ENCODE results near the gene DRG2.

GRCh38 chr17:18105595-18105994, 17.8 kb downstream of the DRG2 start:
- TF ChIP-seq CTCF (IDR thresholded peaks at IDR 0.05; ENCODE audit: low read length) (no peak), EZH2 (IDR thresholded peaks at IDR 0.05; ENCODE audit: borderline replicate concordance, low read length) (no peak)
